ENCODE results near the gene SNRK. TPM values are rescaled to one million over a fixed set of nuclear protein-coding genes. Genes with fewer than 3 reads are reported as not detected.

The SNRK gene
- total and polyA plus RNA-seq, 9 of the 15 experiments (the other 6 are each of a cell fraction or from before 2014, with no cell fraction given): 1.7 to 12.3 (median 7.3) TPM

- TF ChIP-seq NR4A1 (CRISPR knock-in tag; IDR thresholded peaks at IDR 0.05) (no peak), NR4A1 (tag; IDR thresholded peaks at IDR 0.05) (no peak), RFX5 (IDR thresholded peaks at IDR 0.05; ENCODE audit: low read depth, low read length) (no peak), ARHGAP35 (IDR thresholded peaks at IDR 0.05; ENCODE audit: partially characterized antibody) (no peak), TCF7 (IDR thresholded peaks at IDR 0.05; ENCODE audit: borderline replicate concordance) (no peak), ZNF143 (CRISPR knock-in tag; IDR thresholded peaks at IDR 0.05) (no peak)
Measured at GRCh38 chr3:43304126-43304525, 17.8 kb downstream of the SNRK start (continued).

- Histone ChIP-seq H3K9ac (ENCODE audit: insufficient read depth in 1 of 2, low read depth in 2 of 2, low read length in 2 of 2) (no peak overlapping the region), H3K4me3 (no peak overlapping the region), H3K9me1 (ENCODE audit: control insufficient read depth, insufficient read depth, low read length) (no peaks in the 10 kb centered on the region), H4K20me1 (replicated peaks; ENCODE audit: control insufficient read depth, insufficient read depth, low read length) (no peaks in the 10 kb centered on the region), H3K36me3 (ENCODE audit: control insufficient read depth, insufficient read depth, low read length) (peaks cover 19% of the 10 kb centered on the region; the same call in 2 of the 3 replicates), H3K9me3 (replicated peaks; ENCODE audit: control insufficient read depth, insufficient read depth, low read depth, low read length) (no peaks in the 10 kb centered on the region), H3K27ac (ENCODE audit: extremely low read depth, low read depth, low read length) (no peak overlapping the region), H3K4me1 (replicated peaks in 1 of 2; ENCODE audit: control insufficient read depth in 2 of 2, insufficient read depth in 2 of 2, low read length in 2 of 2) (no peaks in the 10 kb centered on the region), H3K79me2 (ENCODE audit: control insufficient read depth, insufficient read depth, low read length) (no peaks in the 10 kb centered on the region), H3K4me2 (ENCODE audit: insufficient read depth, low read length) (no peak overlapping the region), H2AFZ (ENCODE audit: low read depth, low read length) (no peak overlapping the region), H3K27me3 (ENCODE audit: control insufficient read depth in 2 of 2, insufficient read depth in 2 of 2, low read length in 2 of 2) (no peaks in the 10 kb centered on the region)
- DNase-seq (ENCODE audit: extremely low read depth in 1 of 4, low spot score in 3 of 4) (no peak), FAIRE-seq (peak; percentile 6), ATAC-seq (no peak)
- 58% methylated on average over 3 of the region's 3 CpGs for WGBS (ENCODE audit: insufficient coverage, low coverage, missing lambda C conversion rate)
- in situ Hi-C loops (cut with MboI): no loop called here
- CTCF ChIA-PET (ENCODE audit: low intra/inter-chr PET ratio): no interaction called here
- POLR2A ChIA-PET: interaction anchor here (1.4 kb wide), 1 partner anchor 11 kb away, joined by 3 read pairs; no protein-coding TSS in a partner anchor
- no TSS peak for BruUV-seq (replicated peaks)
- intact Hi-C loops (cut with micrococcal nuclease): no loop called here
- no peak for TF ChIP-seq CGGBP1 (CRISPR knock-in tag; IDR thresholded peaks at IDR 0.05)
- TF ChIP-seq DLX4 (CRISPR knock-in tag; IDR thresholded peaks at IDR 0.05): no peak
- TF ChIP-seq CAMTA2 (CRISPR knock-in tag; conservative IDR thresholded peaks at IDR 0.05): no peak
- TF ChIP-seq ZNF644 (tag; IDR thresholded peaks at IDR 0.05; ENCODE audit: low read depth): no peak
- TF ChIP-seq ZNF3 (CRISPR knock-in tag; IDR thresholded peaks at IDR 0.05): no peak
- TF ChIP-seq FOXM1 (IDR thresholded peaks at IDR 0.05; ENCODE audit: low read depth): no peak
- TF ChIP-seq FOXM1 (CRISPR knock-in tag; IDR thresholded peaks at IDR 0.05; ENCODE audit: low read depth): no peak
- TF ChIP-seq MLLT1 (IDR thresholded peaks at IDR 0.05): no peak
- TF ChIP-seq TAF15 (IDR thresholded peaks at IDR 0.05; ENCODE audit: low read depth, low read length): no peak
Measured at GRCh38 chr3:43307226-43307625, 20.9 kb downstream of the SNRK start.

All from K562 (cell line).